ENCODE measurements around the gene ELFN1. TPM values are rescaled to one million over a fixed set of nuclear protein-coding genes. Genes with fewer than 3 reads are reported as not detected.

Gene ELFN1
- total RNA-seq, 5 donors from 2014 or later (not counting 1 experiment from before 2014, with no cell fraction given) = 0.06 to 0.12 (median 0.07) TPM; not detected in 2

DNA sequence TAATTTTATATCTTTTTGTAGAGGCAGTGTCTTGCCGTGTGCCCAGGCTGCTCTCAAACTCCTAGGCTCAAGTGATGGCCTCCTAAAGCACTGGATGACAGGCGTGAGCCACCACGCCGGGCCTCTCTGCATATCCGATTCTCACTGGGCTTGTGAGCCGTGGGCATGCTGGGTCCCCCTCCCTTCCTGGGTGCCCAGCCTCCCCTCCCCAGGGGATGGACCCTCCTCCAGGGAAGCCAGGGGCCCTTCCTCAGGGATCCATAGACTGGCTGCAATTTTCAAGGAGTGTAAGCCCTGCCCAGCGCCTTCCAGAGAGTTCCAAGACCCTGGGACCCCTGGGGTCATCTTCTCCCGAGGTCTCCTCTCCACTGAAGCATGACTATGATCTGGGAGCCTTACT is 23.7 kb upstream of the ELFN1 start:
- CTCF ChIA-PET = interaction anchor here in 1 of 2 donors (0.6 kb wide), 1 partner anchor 808 kb away, joined by 4 read pairs; no protein-coding TSS in a partner anchor
- Mint-ChIP-seq H3K36me3 (no peaks in the 10 kb centered on the region), H3K4me3 (no peak overlapping the region), H3K4me1 (no peaks in the 10 kb centered on the region), H3K27ac (no peak overlapping the region), H3K27me3 (peaks cover 15 to 35% of the 10 kb centered on the region in 2 donors), H3K9me3 (no peaks in the 10 kb centered on the region)
- Histone ChIP-seq H3K36me3 (ENCODE audit: control insufficient read depth in 2 of 2, extremely low read depth in 1 of 2, insufficient read depth in 1 of 2, low read length in 1 of 2) (no peaks in the 10 kb centered on the region), H3K4me1 (ENCODE audit: control insufficient read depth in 1 of 2, extremely low read depth in 1 of 2, insufficient read depth in 2 of 2, low read length in 2 of 2) (no peaks in the 10 kb centered on the region), H3K4me3 (ENCODE audit: control insufficient read depth in 1 of 2, extremely low read depth in 1 of 2, low read length in 1 of 2) (no peak overlapping the region), H3K27me3 (replicated peaks in 1 of 2; ENCODE audit: control insufficient read depth in 2 of 2, extremely low read depth in 1 of 2, insufficient read depth in 2 of 2, low read length in 1 of 2) (peaks cover 0 to 75% of the 10 kb centered on the region in 2 experiments), H3K27ac (ENCODE audit: low read length) (no peak overlapping the region), H3K9me3 (no peaks in the 10 kb centered on the region)
- POLR2A ChIA-PET = no interaction called here
- DNase-seq (no peak), ATAC-seq (replicated peaks in 1 of 4) (no peak)
- 76% methylated on average over 7 of the region's 8 CpGs for WGBS (ENCODE audit: insufficient coverage)

DNA sequence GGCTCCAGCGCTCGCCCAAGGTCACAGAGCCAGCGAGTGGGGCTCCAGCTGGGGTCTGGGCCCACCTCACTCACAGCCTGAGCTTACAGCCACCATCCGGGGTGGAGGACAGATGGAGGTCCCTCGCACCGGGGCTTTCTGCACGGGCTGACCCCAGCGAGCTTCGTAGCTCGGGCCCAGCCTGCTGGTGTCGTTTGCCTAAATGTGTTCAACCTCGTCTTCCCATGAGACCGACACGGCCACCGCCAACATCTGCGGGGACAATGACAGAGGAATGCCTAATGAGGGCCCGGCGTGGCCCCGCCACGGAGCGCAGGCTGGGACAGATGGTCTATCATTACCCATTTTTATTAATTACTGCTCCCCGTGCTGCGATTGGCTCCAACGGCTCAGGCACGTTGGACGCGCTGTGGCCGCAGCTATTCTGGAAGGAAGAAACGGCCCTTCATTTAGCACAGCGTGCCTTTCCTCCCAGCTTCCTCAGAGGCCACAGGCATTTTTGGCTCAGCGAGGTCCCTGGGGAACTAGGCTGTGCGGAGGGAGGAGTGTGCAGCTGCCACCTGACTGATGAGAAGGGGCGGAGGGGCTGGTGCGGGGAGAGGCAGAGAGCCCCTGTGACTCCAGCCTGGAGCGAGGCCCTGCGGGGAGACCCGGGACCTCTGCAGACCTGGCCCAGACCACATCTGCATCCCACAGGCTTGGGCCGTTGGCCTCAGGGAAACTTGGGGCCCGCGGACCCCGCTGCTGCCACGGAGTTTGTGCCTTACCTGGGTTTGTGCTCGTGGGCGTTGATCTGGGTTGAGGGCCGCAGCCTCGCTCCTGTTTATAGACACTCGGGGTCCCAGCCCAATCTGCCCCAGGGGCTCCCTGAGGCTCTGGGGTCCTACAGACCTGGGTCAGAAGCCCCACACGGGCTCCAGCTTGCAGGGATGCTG is 22.9 kb upstream of the ELFN1 start:
- Histone ChIP-seq H3K27ac (ENCODE audit: low read length) (no peak overlapping the region), H3K4me3 (ENCODE audit: control insufficient read depth in 1 of 2, extremely low read depth in 1 of 2, low read length in 1 of 2) (no peak overlapping the region), H3K27me3 (replicated peaks in 1 of 2; ENCODE audit: control insufficient read depth in 2 of 2, extremely low read depth in 1 of 2, insufficient read depth in 2 of 2, low read length in 1 of 2) (peaks cover 0 to 74% of the 10 kb centered on the region in 2 experiments), H3K4me1 (ENCODE audit: control insufficient read depth in 1 of 2, extremely low read depth in 1 of 2, insufficient read depth in 2 of 2, low read length in 2 of 2) (no peaks in the 10 kb centered on the region), H3K36me3 (ENCODE audit: control insufficient read depth in 2 of 2, extremely low read depth in 1 of 2, insufficient read depth in 1 of 2, low read length in 1 of 2) (no peaks in the 10 kb centered on the region), H3K9me3 (no peaks in the 10 kb centered on the region)
- ChIA-PET CTCF (no interaction called here), POLR2A (no interaction called here)
- Mint-ChIP-seq H3K4me1 (no peaks in the 10 kb centered on the region), H3K4me3 (no peak overlapping the region), H3K9me3 (no peaks in the 10 kb centered on the region), H3K27ac (no peak overlapping the region), H3K27me3 (peaks cover 15 to 35% of the 10 kb centered on the region in 2 donors), H3K36me3 (no peaks in the 10 kb centered on the region)
- DNase-seq (no peak), ATAC-seq (replicated peaks in 1 of 4) (no peak)
- 76% methylated on average over 46 of the region's 48 CpGs for WGBS (ENCODE audit: insufficient coverage)

DNA sequence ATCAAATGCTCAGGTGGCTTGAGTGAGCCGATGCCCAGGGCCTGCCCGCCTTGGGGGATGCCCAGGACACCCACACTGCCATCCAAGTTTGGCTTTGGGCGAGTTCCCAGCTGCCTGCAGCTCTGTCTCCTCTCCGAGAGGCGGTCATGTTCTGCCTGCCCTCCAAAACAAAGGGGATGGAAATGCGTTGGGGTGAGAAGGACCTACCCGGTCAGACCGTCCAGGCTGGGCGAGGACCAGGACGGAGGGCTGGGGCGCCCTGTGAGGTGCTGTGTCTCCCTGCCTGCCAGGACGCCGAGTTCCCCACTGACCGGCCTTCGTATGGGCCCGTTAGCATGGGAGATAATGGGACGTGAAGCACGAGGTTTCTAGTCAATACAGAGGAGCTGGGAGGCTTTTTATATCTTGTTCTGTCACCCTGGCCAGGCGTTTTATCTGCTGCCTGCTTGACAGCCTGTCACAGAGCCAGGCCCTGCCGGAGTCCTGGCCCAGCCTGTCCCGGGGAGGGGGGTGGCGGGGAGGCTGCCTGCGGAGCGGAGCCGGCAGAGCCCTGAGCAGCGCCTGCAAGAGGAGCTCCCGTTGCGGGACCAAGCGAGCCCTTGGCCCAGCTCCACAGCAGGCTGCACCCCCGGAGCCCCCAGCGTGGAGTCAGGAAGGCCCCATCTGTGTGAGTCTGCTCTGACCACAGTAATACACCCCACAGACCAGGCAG is 22.0 kb upstream of the ELFN1 start:
- Histone ChIP-seq H3K4me3 (ENCODE audit: control insufficient read depth in 1 of 2, extremely low read depth in 1 of 2, low read length in 1 of 2) (no peak overlapping the region), H3K27ac (ENCODE audit: low read length) (no peak overlapping the region), H3K4me1 (ENCODE audit: control insufficient read depth in 1 of 2, extremely low read depth in 1 of 2, insufficient read depth in 2 of 2, low read length in 2 of 2) (no peaks in the 10 kb centered on the region), H3K9me3 (no peaks in the 10 kb centered on the region), H3K36me3 (ENCODE audit: control insufficient read depth in 2 of 2, extremely low read depth in 1 of 2, insufficient read depth in 1 of 2, low read length in 1 of 2) (no peaks in the 10 kb centered on the region), H3K27me3 (replicated peaks in 1 of 2; ENCODE audit: control insufficient read depth in 2 of 2, extremely low read depth in 1 of 2, insufficient read depth in 2 of 2, low read length in 1 of 2) (peaks cover 0 to 73% of the 10 kb centered on the region in 2 experiments)
- Mint-ChIP-seq H3K27ac (no peak overlapping the region), H3K27me3 (peaks cover 14 to 31% of the 10 kb centered on the region in 2 donors), H3K36me3 (no peaks in the 10 kb centered on the region), H3K9me3 (no peaks in the 10 kb centered on the region), H3K4me3 (no peak overlapping the region), H3K4me1 (no peaks in the 10 kb centered on the region)
- no peak for DNase-seq
- no peak for ATAC-seq (replicated peaks in 1 of 4)
- CTCF ChIA-PET = no interaction called here
- WGBS (ENCODE audit: insufficient coverage) = 73% methylated on average over 29 of the region's 31 CpGs
- POLR2A ChIA-PET = no interaction called here

DNA sequence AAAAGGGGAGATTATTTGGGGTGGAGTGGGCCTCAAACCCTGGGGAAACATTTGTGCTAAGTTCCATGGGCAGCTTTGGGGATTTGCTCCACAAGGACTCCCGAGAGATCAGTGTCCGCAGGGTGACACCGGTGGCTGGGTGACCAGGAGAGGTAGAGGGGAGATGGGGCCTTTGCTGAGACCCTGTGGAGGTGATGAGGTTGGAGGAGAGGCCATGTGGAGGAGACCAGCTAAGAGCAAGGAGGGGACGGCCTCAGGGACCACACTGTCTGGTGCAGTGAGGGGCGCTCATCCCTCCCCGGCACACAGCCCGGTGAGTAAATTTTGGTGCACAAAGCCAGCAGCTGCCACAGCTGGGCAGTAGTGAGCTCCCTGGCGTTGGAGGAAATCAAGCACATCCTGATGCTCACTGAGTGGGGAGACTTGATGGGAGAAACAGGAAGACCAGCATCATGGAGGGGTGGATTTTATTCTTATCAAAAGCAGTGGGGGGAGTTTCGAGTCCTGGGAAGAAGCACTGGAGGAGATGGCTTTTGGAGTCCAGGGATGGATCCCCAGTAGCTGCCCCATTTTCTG is 20.2 kb upstream of the ELFN1 start:
- Mint-ChIP-seq H3K27ac (no peak overlapping the region), H3K36me3 (no peaks in the 10 kb centered on the region), H3K27me3 (peaks cover 17 to 24% of the 10 kb centered on the region in 2 donors), H3K4me3 (no peak overlapping the region), H3K4me1 (no peaks in the 10 kb centered on the region), H3K9me3 (no peaks in the 10 kb centered on the region)
- WGBS (ENCODE audit: insufficient coverage) = 87% methylated on average over 9 of the region's 9 CpGs
- H3K9me3 ChIP-seq = no peaks in the 10 kb centered on the region
- no peaks in the 10 kb centered on the region for H3K36me3 ChIP-seq (ENCODE audit: control insufficient read depth in 2 of 2, extremely low read depth in 1 of 2, insufficient read depth in 1 of 2, low read length in 1 of 2)
- no peak overlapping the region for H3K4me3 ChIP-seq (ENCODE audit: control insufficient read depth in 1 of 2, extremely low read depth in 1 of 2, low read length in 1 of 2)
- CTCF ChIA-PET = no interaction called here
- POLR2A ChIA-PET = interaction anchor here in 1 of 2 donors (0.5 kb wide), 1 partner anchor 511 kb away, joined by 5 read pairs; no protein-coding TSS in a partner anchor
- peaks cover 0 to 73% of the 10 kb centered on the region in 2 experiments for H3K27me3 ChIP-seq (replicated peaks in 1 of 2; ENCODE audit: control insufficient read depth in 2 of 2, extremely low read depth in 1 of 2, insufficient read depth in 2 of 2, low read length in 1 of 2)
- DNase-seq (no peak), ATAC-seq (replicated peaks in 1 of 4) (no peak)
- H3K4me1 ChIP-seq (ENCODE audit: control insufficient read depth in 1 of 2, extremely low read depth in 1 of 2, insufficient read depth in 2 of 2, low read length in 2 of 2) = no peaks in the 10 kb centered on the region
- H3K27ac ChIP-seq (ENCODE audit: low read length) = no peak overlapping the region

DNA sequence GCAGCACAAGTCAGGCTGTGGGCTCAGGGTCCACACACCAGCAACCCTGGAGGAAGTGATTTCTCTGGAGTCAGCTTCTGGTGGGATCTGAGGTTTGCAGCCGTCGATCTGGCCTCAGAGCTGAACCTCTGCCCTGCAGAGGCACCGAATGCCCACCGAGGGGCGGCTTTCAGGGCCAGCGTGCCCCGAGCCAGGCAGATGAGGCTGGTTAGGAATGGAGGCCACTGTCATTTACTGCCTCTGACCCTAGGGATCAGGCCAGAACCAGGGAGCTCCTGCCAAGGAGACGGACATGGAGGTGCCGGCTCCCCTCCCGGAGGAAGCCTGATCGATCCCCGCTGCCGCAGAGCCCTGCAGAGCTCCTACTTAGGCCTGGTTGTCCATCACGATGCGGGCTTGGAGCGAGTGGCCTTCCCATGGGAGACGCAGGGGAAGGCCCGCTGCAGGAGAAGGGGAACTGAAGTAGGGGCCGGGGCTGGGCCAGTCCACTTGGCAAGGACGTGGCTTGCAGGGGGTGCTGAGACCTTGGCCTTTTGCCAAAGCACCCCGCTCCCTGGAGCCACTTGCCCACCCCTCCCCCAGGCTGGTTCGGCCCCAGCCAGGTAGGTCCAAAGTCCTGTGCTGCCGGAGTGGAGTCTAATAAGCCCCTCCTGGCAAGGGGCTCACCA is 19.6 kb upstream of the ELFN1 start:
- Mint-ChIP-seq H3K36me3 (no peaks in the 10 kb centered on the region), H3K4me3 (no peak overlapping the region), H3K4me1 (no peaks in the 10 kb centered on the region), H3K27ac (no peak overlapping the region), H3K9me3 (no peaks in the 10 kb centered on the region), H3K27me3 (peaks cover 17 to 22% of the 10 kb centered on the region in 2 donors)
- Histone ChIP-seq H3K36me3 (ENCODE audit: control insufficient read depth in 2 of 2, extremely low read depth in 1 of 2, insufficient read depth in 1 of 2, low read length in 1 of 2) (no peaks in the 10 kb centered on the region), H3K27me3 (replicated peaks in 1 of 2; ENCODE audit: control insufficient read depth in 2 of 2, extremely low read depth in 1 of 2, insufficient read depth in 2 of 2, low read length in 1 of 2) (peaks cover 0 to 69% of the 10 kb centered on the region in 2 experiments), H3K4me1 (ENCODE audit: control insufficient read depth in 1 of 2, extremely low read depth in 1 of 2, insufficient read depth in 2 of 2, low read length in 2 of 2) (no peaks in the 10 kb centered on the region), H3K9me3 (no peaks in the 10 kb centered on the region), H3K27ac (ENCODE audit: low read length) (no peak overlapping the region), H3K4me3 (ENCODE audit: control insufficient read depth in 1 of 2, extremely low read depth in 1 of 2, low read length in 1 of 2) (no peak overlapping the region)
- 79% methylated on average over 22 of the region's 23 CpGs for WGBS (ENCODE audit: insufficient coverage)
- ChIA-PET POLR2A (no interaction called here), CTCF (no interaction called here)
- DNase-seq (no peak), ATAC-seq (replicated peaks in 1 of 4) (no peak)

DNA sequence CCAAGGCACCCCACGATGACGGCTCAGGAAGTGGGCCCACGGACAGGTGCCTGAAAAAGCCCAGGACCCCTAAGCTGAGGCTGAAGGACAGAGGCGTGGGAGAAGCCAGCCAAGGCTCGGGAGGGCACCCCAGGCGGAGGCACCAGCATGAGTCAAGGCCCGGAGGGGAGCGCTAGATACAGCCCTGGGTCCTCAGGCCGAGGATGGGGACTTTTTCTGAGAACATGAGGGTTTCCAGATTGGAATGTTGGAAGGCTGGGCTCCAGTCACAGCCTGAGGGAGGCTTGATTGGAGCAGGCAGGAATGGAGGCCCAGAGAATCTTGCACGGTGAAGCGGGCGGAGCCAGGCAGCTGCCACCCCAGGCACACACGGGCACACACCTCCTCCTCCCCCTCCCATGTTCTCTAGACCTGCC is 19.0 kb upstream of the ELFN1 start:
- POLR2A ChIA-PET = no interaction called here
- Histone ChIP-seq H3K36me3 (ENCODE audit: control insufficient read depth in 2 of 2, extremely low read depth in 1 of 2, insufficient read depth in 1 of 2, low read length in 1 of 2) (no peaks in the 10 kb centered on the region), H3K27me3 (replicated peaks in 1 of 2; ENCODE audit: control insufficient read depth in 2 of 2, extremely low read depth in 1 of 2, insufficient read depth in 2 of 2, low read length in 1 of 2) (peaks cover 0 to 75% of the 10 kb centered on the region in 2 experiments), H3K27ac (ENCODE audit: low read length) (no peak overlapping the region), H3K9me3 (no peaks in the 10 kb centered on the region), H3K4me1 (ENCODE audit: control insufficient read depth in 1 of 2, extremely low read depth in 1 of 2, insufficient read depth in 2 of 2, low read length in 2 of 2) (no peaks in the 10 kb centered on the region), H3K4me3 (ENCODE audit: control insufficient read depth in 1 of 2, extremely low read depth in 1 of 2, low read length in 1 of 2) (no peak overlapping the region)
- ATAC-seq (replicated peaks in 1 of 4) (no peak), DNase-seq (no peak)
- Mint-ChIP-seq H3K4me3 (no peak overlapping the region), H3K36me3 (no peaks in the 10 kb centered on the region), H3K27ac (no peak overlapping the region), H3K27me3 (peaks cover 19 to 27% of the 10 kb centered on the region in 2 donors), H3K4me1 (no peaks in the 10 kb centered on the region), H3K9me3 (no peaks in the 10 kb centered on the region)
- 72% methylated on average over 8 of the region's 13 CpGs for WGBS (ENCODE audit: insufficient coverage)
- CTCF ChIA-PET = no interaction called here

Data from T-cell (primary cell).